HuH-7.5 (cell line): ENCODE measurements around the gene CCNT1.
"Not testable (repeated sequence)": the region's sequence is repeated elsewhere in the genome, so short reads cannot be mapped to it uniquely, and the experiment has no call there.

Source experiments
- DNase-seq: peaks from one replicate; pipeline ENCODE4 v3.0.0; 2011; ENCODE audit warnings: low spot score

The CCNT1 gene

GRCh38 chr12:48691826-48692487, 24.6 kb downstream of the CCNT1 start:
- DNase-seq: no peak

GRCh38 chr12:48690990-48691389, 25.5 kb downstream of the CCNT1 start:
- no peak for DNase-seq

GRCh38 chr12:48690436-48690835, 26.1 kb downstream of the CCNT1 start:
- DNase-seq: no peak

- no peak for DNase-seq
Observed at GRCh38 chr12:48688836-48689235, 27.7 kb downstream of the CCNT1 start.

GRCh38 chr12:48687592-48687991, 28.9 kb downstream of the CCNT1 start:
- DNase-seq: no peak

GRCh38 chr12:48686615-48687334, 29.7 kb downstream of the CCNT1 start:
- no peak for DNase-seq

GRCh38 chr12:48686037-48686595, 30.4 kb downstream of the CCNT1 start:
- no peak for DNase-seq

GRCh38 chr12:48683534-48683933, 33.0 kb downstream of the CCNT1 start:
- no peak for DNase-seq

- DNase-seq: no peak
Observed at GRCh38 chr12:48682927-48683326, 33.6 kb downstream of the CCNT1 start.

- DNase-seq: not testable (repeated sequence)
Observed at GRCh38 chr12:48682533-48682905, 34.0 kb downstream of the CCNT1 start.

- peak; percentile 97 for DNase-seq
Observed at GRCh38 chr12:48681710-48682532, 34.6 kb downstream of the CCNT1 start, which contains the start of gene KANSL2. TSS of gene KANSL2 (minus strand) at chr12:48682238. CDS start at chr12:48681632, 606 bp downstream.

GRCh38 chr12:48681399-48681709, 35.2 kb downstream of the CCNT1 start:
- DNase-seq: peak; percentile 26

GRCh38 chr12:48680861-48681260, 35.6 kb downstream of the CCNT1 start:
- DNase-seq: no peak

- DNase-seq: no peak
Observed at GRCh38 chr12:48678551-48679185, 37.8 kb downstream of the CCNT1 start.

- no peak for DNase-seq
Observed at GRCh38 chr12:48671231-48671856, 45.2 kb downstream of the CCNT1 start.

- DNase-seq: no peak
Observed at GRCh38 chr12:48668996-48669395, 47.5 kb downstream of the CCNT1 start.

GRCh38 chr12:48659863-48660262, 56.6 kb downstream of the CCNT1 start:
- no peak for DNase-seq

GRCh38 chr12:48651681-48652080, 64.8 kb downstream of the CCNT1 start:
- no peak for DNase-seq

GRCh38 chr12:48645354-48645753, 71.2 kb downstream of the CCNT1 start:
- DNase-seq: not testable (repeated sequence)

GRCh38 chr12:48643011-48643410, 73.5 kb downstream of the CCNT1 start:
- no peak for DNase-seq

GRCh38 chr12:48641752-48642555, 74.6 kb downstream of the CCNT1 start:
- not testable (repeated sequence) for DNase-seq
